GM18520 (cell line): Measurements from ENCODE around the gene LCN9.
"Not testable (repeated sequence)": the region's sequence is repeated elsewhere in the genome, so short reads cannot be mapped to it uniquely, and the experiment has no call there.

Source experiments
- ATAC-seq: cut with Tn5 transposase; IDR thresholded peaks from one replicate; pipeline ENCODE4 v1.9.1; 2021; ENCODE audit not compliant: unreplicated experiment

LCN9 gene

DNA sequence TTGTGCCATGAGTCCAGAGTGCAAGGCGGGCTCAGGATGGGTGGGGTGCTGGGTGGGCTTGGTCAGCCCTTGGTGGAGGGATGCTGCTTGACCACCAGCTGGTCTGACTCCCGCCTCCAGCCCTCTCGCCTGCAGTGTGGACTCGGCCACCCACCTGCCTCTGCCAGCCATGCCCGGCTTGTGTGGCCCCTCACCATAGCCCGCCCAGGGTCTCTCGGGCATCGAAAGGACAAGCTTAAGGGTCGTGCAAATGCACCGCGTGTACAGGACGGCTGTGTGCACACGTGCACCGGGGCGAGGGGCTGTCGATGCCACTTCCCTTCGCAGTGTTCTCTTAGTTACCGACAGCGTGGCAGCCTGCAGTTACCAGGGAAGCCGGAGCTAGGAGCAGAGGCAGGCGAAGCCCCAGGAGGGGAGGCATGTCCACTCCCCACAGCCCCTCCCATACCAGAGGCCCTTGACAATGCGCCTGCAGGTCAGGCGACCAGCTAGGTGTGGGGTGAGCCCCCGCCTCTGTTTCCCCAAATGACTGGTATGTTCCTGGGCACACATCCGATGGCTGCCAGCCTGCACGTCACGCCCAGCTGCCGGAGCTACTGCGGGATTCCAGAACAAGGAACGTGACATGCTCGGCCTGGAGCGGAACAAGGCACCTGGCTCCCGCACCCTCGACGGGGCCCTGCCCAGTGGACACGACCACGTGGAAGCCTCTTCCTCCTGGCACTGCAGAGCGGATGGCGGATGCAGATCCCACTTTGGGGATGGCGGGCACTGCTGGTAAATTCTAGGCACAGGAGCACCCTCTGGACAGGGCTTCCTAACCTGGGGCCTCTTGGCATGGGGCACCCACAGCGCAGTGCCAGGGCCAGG is 7.8 kb downstream of the LCN9 start:
- no peak for ATAC-seq

DNA sequence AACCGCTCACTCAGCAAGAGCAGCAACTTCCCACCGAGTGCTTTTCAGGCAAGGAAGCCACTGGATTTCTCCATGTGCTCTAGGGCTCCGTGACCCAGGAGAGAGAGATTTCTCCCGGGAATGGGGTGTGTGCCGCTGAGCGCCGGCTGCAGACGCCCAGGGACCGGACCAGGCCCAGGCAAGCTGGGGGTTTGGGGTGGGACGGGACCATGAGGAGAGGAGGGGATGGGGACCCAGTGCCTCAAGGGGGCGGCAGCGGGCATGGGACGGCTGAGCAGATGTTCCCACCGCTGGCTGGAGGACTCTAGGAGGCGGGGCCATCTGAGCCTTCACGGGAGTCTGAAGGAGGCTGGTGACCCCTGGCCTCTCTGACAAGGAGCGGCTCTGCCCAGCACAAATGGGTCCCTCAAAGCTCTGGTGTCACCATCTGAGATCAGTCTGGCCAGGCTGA is 8.5 kb downstream of the LCN9 start:
- ATAC-seq = no peak

DNA sequence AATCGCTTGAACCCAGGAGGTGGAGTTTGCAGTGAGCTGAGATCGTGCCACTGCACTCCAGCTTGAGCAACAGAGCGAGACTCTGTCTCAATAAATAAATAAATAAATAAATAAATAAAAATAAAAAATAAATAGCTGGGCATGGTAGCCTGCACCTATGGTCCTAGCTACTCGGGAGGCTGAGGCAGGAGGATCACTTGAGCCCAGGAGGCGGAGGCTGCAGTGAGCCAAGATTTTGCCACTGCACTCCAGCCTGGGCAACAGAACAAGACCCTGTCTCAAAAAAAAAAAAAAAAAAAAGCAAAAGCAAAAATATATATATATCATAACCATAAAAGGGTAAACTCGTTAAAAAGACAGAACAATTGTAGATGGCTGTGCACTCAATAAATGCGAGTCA is 9.7 kb downstream of the LCN9 start:
- ATAC-seq = not testable (repeated sequence)

DNA sequence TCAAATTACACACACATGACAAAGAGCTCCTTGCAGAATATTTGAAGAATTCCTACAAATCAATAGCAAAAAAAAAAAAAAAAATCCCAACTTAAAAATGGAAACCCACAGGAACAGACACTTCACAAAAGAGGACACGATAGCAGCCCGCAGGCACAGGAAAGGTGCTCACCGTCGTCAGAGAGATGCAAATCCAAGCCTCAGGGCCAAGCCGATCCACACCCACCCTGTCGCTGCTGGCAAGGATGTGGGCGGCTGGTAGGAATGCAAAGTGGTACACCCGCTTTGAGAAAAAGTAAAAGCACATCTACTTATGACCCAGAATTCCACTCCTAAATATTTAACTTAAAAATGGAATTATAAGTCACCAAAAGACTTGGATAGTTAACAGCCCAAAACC is 10.8 kb downstream of the LCN9 start:
- no peak for ATAC-seq

DNA sequence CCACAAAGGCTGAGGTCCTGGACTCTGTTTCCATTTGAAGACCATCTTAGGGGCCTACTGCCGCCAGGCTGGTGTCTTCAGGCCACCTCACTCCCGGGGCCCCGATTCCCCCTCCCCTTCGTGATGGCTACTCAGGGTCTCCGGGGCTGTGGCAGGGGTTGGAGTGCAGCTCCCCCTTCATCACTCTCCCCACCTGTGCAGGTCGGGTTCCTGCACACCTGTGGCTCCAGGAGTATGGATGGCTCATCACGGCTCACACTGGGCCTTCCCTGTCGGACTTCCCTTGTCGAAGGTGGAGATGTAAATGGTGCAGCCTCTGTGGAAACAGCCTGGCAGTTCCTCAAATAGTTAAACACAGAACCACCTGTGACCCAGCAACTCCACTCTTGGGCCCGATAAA is 11.9 kb downstream of the LCN9 start:
- no peak for ATAC-seq

DNA sequence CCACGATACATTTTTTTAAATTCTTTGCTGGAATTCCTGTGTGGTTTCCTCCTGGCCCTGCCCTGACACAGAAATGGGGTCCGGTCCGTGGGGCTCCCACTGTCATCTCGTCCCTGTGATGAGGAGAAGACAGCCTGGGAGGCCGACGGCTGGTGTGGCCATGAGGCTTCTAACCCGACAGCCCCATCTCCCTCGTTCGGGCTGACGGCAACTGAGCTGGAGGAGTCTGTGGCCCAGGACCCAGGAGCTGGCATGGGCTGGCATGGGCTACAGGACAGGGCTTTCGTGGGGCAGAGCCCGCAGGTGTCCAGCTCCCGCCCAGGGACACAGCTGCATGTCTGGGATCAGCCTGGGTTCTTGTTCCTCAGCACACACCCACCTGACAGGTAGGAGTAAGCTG is 13.8 kb downstream of the LCN9 start:
- no peak for ATAC-seq

DNA sequence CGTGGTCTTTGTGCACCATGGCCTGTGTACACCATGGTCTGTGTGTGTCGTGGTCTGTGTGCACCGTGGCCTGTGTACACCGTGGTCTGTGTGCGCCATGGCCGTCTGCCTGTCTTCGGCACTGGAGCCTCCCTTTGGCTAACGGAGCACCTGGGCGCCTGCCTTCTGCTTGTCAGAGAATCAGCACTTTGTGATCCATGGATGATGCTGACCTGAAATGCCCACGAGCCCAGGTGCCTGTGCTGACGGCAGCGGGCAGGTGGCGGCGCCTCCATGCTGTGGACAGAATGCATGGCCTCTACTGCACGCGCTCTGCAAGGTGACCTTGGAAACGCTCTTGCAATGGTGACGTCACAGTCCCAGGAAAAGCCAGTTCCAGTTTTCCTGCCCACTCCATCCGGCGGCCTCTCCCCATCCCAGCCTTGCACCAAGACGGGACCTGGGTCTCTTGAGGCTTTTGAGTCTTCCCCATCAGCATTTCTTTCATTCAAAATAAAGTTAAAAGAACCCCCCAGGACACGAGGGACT is 14.6 kb downstream of the LCN9 start:
- ATAC-seq = no peak

DNA sequence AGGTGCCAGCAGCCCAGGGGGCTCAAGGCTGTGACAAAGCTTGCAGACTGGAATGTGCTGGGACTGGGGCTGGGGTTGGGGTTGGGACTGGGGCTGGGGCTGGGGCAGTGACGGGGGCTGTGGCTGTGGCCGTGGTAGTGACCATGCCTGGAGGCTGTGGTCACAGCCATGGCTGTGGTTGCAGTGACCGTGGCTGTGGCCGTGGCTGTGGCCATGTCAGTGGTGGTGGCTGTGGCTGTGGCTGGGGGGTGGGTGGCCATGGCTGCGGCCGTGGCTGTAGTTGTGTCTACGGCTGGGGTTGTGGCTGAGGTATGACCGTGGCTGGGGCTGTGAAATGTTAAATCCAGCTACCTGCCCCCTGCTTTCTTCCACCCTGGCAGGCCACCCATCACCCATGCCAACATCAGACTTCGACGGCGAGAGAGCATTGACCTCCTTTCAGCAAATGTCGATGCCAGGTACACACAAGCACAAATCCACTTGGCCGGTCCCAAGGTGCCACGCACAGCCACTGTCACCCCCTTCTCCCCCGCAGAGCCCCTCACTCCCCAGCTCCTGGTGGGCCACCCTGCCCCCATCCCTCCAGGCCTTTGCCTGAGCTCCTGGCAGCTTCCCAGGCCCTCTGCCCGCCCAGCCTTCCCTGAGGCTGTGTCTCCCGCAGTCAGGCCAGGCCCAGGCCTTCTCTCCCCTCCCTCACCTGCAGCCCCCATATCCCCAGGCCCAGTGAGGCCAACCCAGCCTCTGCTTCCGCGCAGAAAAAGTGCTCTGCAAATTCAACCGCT is 15.3 kb downstream of the LCN9 start:
- ATAC-seq = no peak

DNA sequence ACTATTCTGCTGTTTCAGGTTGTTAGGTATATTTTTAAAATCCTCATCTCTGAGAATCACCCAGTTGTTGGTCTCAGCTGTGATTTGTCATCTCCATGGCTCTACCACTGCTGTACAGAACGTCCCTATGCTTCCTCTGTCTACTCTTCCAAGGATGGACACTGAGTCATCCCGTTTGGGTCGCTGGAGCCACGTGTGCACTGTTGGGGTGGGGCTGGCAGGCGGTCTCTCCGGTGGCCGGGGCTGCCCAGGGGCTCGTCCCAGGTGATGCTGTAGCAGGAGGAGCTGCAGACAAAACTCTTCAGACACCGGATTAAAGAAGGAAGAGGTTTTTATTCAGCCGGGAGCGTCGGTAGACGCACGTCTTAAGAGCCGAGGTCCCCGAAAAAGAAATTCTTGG is 16.9 kb downstream of the LCN9 start:
- ATAC-seq = no peak

DNA sequence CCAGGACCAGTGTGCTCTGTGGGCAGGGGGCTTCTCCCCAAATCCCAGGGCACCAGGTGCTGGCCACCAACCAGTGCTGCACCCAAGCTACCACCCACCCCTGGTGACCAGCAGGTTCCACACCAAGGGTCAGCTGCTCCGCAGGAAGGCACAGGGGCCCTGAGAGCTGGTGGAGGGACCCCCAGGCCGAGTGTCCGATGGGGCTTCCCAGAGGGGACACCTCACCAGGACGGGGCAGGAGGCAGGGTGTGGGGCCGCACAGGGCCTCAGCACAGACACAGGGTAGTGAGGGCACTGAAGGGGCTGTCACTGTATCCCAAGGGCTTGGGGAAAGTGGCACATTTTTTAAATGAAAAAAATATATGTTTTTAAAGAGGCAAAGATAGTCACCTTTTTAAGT is 18.1 kb downstream of the LCN9 start:
- ATAC-seq = no peak

DNA sequence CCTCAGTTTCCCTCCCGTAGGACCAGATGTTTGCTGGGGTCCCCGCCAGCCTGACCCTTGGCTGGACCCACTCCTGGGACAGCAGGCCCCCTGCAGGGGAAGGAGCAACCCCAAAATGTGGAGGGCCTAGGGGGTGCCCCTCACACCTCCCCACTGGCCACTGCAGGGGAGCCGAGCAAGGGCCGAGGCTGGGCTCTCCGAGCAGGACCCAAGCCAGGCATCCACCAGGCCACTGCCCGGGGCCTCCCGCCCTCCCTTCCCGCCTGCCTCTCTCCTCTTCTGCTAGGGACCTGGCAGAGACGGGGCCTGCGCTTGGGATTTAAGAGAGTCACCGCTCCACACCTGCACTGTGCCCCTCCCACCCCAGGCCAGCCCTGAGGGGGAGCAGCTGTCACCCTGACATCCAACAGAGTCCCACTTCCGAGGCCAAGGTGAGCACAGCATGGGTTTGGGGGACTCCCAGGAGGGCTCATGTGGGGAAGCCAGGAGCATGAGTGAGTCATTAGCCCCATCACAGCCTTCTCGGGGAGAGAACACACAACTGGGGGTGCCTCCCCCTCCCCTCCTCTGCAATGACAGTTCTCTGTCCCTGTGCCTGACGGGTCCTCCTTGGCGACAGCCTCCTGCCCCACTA is 20.4 kb downstream of the LCN9 start:
- ATAC-seq = no peak

DNA sequence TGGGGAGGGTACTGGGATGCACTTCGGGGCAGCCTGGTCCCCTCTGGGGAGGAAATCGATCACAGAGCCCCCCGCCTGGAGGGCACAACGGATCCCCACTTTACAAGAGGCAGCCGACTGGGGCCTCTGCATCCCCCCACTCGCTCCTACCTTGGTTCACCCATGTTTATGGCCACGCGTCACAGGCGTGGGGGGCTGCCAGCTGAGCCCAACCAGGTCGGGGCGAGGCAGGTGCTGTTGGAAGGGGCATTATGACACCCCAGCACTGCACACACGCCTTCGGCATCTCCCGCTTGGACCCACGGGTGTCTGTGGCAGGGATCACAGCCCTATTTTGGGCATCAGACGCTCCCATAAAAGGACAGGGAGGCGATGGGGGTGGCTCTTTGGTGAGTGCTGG is 21.6 kb downstream of the LCN9 start:
- no peak for ATAC-seq

DNA sequence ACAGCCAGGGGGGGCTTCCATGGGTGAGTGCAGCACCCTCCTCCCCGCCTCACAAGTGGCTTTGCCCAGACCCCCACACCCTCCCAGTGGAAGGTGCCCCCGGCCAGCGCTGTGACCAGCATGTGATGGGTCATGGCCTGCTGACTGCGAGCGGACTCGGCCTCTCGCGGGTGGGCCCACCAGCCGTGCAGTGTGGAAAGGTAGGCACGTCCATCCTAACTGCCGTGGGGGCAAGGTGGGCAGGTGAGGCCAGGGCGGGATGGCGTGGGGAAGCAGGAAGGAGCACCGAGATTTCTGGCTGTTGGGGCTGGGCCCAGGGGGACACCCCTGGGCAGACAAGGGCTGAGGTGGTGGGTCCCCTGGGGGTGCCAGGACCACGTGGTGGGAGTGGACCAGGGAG is 24.1 kb downstream of the LCN9 start:
- no peak for ATAC-seq

DNA sequence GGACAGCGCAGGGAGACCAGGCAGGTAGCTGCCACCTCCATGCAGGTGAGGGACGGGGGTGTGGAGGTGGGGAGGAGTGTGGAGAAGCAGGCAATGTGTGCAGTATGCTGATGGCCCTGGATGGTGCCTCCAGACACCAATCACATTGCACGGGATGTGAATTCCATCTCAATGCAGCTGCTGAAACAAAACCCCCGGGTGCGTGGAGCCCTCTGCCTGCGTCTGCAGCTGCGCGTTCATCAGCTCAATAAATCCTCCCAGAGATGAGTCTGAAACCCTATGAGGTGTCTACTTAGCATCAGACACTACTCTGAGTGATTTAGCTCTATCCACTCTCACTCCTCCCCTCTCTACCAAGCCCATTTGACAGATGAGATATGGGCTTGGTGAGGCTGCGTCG is 25.9 kb downstream of the LCN9 start:
- no peak for ATAC-seq

DNA sequence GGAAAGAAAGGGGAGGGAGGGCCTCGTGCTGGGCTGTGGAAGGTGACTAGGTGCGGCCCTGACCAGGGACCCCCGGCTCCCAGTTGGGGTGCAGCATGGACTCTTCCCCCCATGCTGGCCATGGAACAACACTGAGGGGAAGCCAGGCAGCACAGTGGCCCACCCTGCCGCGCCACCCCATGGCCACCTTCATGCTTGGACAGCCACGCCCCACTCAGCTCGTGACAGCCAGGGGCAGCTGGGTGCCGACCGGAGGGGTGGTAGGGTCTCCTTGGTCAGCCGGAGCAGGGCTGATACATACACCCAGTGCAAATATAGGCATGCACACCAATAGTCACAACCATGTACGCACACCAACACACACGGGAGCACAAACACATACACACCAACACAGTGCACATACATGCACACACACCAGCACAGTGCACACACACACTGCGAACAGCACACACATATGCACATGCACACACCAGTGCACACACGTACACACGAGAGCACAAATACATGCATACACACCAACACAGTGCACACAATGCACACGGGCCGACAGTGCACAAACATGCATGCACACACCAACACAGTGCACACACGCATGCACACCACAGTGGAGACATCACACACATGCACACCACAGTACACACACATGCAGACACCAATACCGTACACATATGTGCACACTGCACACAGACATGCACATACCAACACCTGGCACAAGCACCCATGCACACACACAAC is 27.9 kb downstream of the LCN9 start:
- ATAC-seq = no peak

DNA sequence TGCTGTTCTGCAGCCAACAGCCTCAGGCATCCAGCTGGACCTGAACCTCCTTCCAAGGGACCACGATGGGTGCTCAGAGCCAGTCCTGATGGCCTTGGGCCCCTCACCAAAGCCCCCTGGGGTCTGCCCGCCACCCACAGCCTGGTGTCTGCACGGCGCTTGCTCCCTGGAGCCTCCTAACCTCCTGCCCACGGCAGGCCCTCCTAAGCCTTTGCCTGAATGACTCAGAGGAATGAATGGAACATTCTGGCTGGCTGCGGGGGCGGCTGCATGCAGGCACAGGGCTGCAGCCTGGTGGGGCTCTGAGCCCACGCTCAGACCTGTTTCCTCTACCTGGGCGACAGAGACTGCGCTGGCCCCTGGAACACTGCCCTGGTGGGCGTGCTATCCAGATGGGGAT is 29.3 kb downstream of the LCN9 start:
- no peak for ATAC-seq

DNA sequence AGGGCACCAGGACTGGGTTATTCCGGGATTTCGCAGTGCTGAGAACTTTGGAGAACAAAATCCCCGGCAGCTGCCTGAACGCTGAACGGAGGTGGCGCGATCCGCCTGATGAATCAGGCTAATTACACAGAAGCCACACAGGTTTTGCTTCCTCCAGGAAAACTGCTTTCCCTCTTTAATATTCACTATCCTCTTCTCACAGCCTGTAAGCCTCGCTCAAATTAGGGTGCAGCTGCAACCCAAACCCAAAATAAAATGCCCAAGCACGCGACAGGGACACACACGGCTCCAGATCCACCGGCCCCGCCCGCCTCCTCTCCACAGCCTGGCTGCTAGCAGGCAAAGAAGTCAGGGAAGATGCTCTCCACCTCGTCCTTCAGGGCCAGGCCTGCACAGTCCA is 30.2 kb downstream of the LCN9 start:
- ATAC-seq = no peak

DNA sequence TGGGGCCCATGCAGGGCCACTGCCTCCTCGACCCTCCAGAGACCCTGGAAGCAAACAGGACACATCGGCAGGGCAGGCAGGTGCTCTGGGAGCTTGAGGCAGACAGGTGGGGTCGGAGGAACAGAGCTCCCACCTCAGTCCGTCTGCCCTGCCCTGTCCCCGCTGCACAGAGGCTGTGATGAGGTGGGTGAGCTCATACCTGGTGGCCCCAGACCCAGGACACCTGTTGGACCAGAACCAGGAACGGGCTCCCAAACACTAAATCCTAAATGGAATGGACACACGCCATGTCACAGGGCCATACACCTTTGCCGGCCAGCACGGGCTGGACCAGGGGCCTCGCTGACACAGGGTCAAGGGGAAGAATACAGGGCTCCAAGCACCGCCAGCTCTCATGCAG is 30.7 kb downstream of the LCN9 start:
- ATAC-seq = no peak

DNA sequence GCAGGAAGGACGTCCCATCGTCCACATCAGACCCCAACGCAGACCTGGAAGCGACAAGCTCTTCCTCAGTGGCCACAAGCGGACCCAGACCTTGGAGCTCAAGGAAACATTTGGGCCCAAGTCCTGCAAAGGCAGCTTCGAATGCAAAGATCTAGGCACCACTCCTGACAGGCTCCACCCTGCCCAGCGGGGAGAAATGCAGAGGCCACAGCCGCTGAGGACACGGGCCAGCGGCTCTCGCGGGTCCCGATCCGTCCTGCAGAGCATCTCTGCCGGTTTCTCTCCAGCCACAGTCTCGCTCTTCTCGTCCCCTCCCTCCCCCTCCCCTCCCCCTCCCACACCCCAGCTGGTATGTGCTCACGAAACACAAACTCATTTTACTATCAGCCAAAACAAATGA is 31.3 kb downstream of the LCN9 start:
- ATAC-seq = no peak

DNA sequence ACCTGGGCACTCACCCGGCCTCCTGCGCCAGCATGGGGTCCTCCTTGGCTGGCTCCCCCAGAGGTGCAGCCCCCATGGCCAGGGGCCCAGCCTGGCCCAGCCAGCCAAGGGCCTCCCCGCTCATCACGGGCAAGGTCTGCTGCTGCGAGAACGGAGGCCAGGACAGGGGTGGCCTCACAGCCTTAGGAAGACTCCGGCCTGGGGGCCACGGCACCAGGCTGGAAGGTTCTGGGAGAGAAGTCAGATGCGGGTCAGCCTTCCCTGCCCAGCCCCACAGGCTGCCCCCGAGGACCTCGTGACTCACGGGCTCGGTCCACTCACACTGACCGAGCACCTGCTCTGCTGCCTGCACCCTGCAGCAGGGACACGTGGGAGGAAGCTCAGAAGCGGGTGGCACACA is 31.9 kb downstream of the LCN9 start:
- ATAC-seq = no peak

DNA sequence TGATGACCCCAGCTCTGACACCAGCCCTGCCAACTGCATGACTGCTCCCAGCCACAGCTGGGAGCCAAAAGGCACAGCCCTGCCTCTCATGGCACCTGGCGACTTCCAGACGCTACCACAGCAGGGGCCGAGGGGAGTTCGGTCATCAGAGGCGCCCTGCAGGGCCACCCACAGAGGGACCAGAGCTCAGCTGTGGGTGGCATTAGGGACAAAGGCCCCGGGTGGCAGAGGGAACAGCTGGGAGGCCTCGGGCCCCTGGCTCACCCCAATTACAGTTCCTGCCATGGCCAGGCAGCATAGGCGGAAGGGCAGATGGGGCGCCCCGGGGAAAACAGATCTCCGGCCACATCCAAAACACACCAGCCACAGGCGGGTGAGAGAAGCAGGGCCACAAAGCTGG is 32.5 kb downstream of the LCN9 start:
- no peak for ATAC-seq
